ENCODE results near the gene FRAS1. TPM values are rescaled to one million over a fixed set of nuclear protein-coding genes. Genes with fewer than 3 reads are reported as not detected.

FRAS1 gene
- total and polyA plus RNA-seq, 2 of the 8 experiments (the other 6 are each of a cell fraction or from before 2014, with no cell fraction given) = 38.5 to 109 TPM

DNA sequence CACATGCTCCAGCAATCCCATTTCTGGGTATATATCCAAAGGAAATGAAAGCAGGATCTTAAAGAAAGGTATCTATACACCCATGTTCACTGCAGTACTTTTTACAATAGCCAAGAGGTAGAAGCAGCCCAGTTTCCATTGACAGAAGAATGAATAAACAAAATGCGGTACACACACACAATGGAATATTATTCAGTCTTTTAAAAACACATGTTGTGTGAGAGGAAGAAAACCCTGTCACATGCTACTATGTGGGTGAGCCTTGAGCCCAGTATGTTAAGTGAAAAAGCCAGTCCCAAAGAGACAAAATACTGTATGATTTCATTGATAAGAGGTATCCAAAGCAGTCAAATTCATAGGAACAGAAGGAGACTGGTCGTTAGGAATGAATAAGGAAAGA lies 500.7 kb downstream of the FRAS1 start (continued):
- TF ChIP-seq, protein P1, sequence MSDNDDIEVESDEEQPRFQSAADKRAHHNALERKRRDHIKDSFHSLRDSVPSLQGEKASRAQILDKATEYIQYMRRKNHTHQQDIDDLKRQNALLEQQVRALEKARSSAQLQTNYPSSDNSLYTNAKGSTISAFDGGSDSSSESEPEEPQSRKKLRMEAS (IDR thresholded peaks at IDR 0.05) = no peak
- TF ChIP-seq GABPA (IDR thresholded peaks at IDR 0.05; ENCODE audit: borderline replicate concordance, insufficient read depth, low read length) (no peak), CBX5 (IDR thresholded peaks at IDR 0.05; ENCODE audit: low read depth, low read length) (no peak)

Data from H1 (cell line).